WTC11 (cell line): ENCODE measurements around the gene NLGN4X. TPM values are rescaled to one million over a fixed set of nuclear protein-coding genes. Genes with fewer than 3 reads are reported as not detected.

ENCODE experiments used
- ATAC-seq: fragments of 200-7000 bp; cut with Tn5 transposase; 2 replicates; pipeline ENCODE4 v1.10.0; 2021; ENCODE audit warnings: mild to moderate bottlenecking, moderate library complexity
- Bru-seq: library from RNA; stranded (reverse); fragments of 400-500 nt; gene quantifications from one replicate; lab custom pipeline; 2021; lab: Mats Ljungman, UMichigan
- CTCF ChIA-PET: fragments of 300-600 bp; sonication (Branson Sonifier 250); formaldehyde crosslinking; loops from one replicate; lab custom pipeline; 2021; ENCODE audit warnings: antibody characterized with exemption; lab: Charles Lee
- POLR2A ChIA-PET: fragments of 350-600 bp; sonication (Branson Sonifier 250); formaldehyde crosslinking; loops from one replicate; lab custom pipeline; 2021; ENCODE audit warnings: antibody characterized with exemption; lab: Charles Lee
- DNase-seq: peaks from one replicate; pipeline ENCODE4 v3.0.0; 2021; ENCODE audit warnings: low spot score
- H3K27ac Mint-ChIP-seq: 2 replicates; pipeline ENCODE4 v1.8.0; 2021; ENCODE audit warnings: mixed read lengths
- H3K27me3 Mint-ChIP-seq: 2 replicates; pipeline ENCODE4 v1.8.0; 2021; ENCODE audit warnings: low read depth, mild to moderate bottlenecking, moderate library complexity, mixed read lengths
- H3K36me3 Mint-ChIP-seq: 2 replicates; pipeline ENCODE4 v1.8.0; 2021; ENCODE audit warnings: mixed read lengths
- H3K4me1 Mint-ChIP-seq: 2 replicates; pipeline ENCODE4 v1.8.0; 2022; ENCODE audit warnings: mixed read lengths
- H3K4me3 Mint-ChIP-seq: 2 replicates; pipeline ENCODE4 v1.8.0; 2021; ENCODE audit warnings: mild to moderate bottlenecking, moderate library complexity, mixed read lengths
- H3K9me3 Mint-ChIP-seq: 2 replicates; pipeline ENCODE4 v1.8.0; 2021; ENCODE audit warnings: mixed read lengths
- ARID4B ChIP-seq: sonication (generic); formaldehyde crosslinking; IDR thresholded peaks from 2 replicates; pipeline ENCODE4 v1.8.0; 2023; ENCODE audit warnings: missing genetic modification reagents, mild to moderate bottlenecking, borderline replicate concordance
- ATF2 ChIP-seq: sonication (generic); formaldehyde crosslinking; IDR thresholded peaks from 2 replicates; pipeline ENCODE4 v1.8.1; 2022; ENCODE audit warnings: low read depth, missing genetic modification reagents, borderline replicate concordance
- CTCF ChIP-seq: fragments of 200-600 bp; IDR thresholded peaks from 2 replicates; pipeline ENCODE4 v1.8.0; 2022; ENCODE audit warnings: antibody characterized with exemption
- GRHL2 ChIP-seq: fragments of 250-450 bp; sonication (Bioruptor Pico); IDR thresholded peaks from 2 replicates; pipeline ENCODE4 v1.8.0; 2022; ENCODE audit warnings: mild to moderate bottlenecking, moderate library complexity; ENCODE audit not compliant: insufficient replicate concordance, severe bottlenecking
- GTF2I ChIP-seq: fragments of 250-450 bp; sonication (Bioruptor Pico); conservative IDR thresholded peaks from 2 replicates; pipeline ENCODE4 v1.4.0; 2021; ENCODE audit warnings: mild to moderate bottlenecking
- HMGA2 ChIP-seq: fragments of 250-450 bp; sonication (Bioruptor Pico); IDR thresholded peaks from 2 replicates; pipeline ENCODE4 v1.4.0; 2021; ENCODE audit warnings: mild to moderate bottlenecking, moderate library complexity
- IRF2 ChIP-seq: sonication (generic); formaldehyde crosslinking; IDR thresholded peaks from 2 replicates; pipeline ENCODE4 v1.8.0; 2022; ENCODE audit warnings: low read depth, missing genetic modification reagents, borderline replicate concordance
- JAZF1 ChIP-seq: fragments of 250-450 bp; sonication (Bioruptor Pico); IDR thresholded peaks from 2 replicates; pipeline ENCODE4 v1.9.0; 2021; ENCODE audit warnings: moderate library complexity, mild to moderate bottlenecking, inconsistent platforms
- MAX ChIP-seq: sonication (generic); formaldehyde crosslinking; IDR thresholded peaks from 2 replicates; pipeline ENCODE4 v1.8.0; 2022; ENCODE audit warnings: mild to moderate bottlenecking, missing genetic modification reagents
- MXD4 ChIP-seq: fragments of 250-450 bp; sonication (Bioruptor Pico); IDR thresholded peaks from 2 replicates; pipeline ENCODE4 v1.8.0; 2021; ENCODE audit warnings: mild to moderate bottlenecking, moderate library complexity, borderline replicate concordance
- PRRX2 ChIP-seq: fragments of 250-450 bp; sonication (Bioruptor Pico); IDR thresholded peaks from 2 replicates; pipeline ENCODE4 v1.8.0; 2021; ENCODE audit warnings: mild to moderate bottlenecking
- STAT6 ChIP-seq: sonication (generic); formaldehyde crosslinking; conservative IDR thresholded peaks from 2 replicates; pipeline ENCODE4 v1.8.1; 2023; ENCODE audit warnings: mild to moderate bottlenecking, low read depth, missing genetic modification reagents, moderate library complexity
- USF2 ChIP-seq: sonication (generic); formaldehyde crosslinking; IDR thresholded peaks from 2 replicates; pipeline ENCODE4 v1.8.1; 2023; ENCODE audit warnings: mild to moderate bottlenecking, missing genetic modification reagents, moderate library complexity
- ZMAT4 ChIP-seq: fragments of 250-450 bp; sonication (Bioruptor Pico); IDR thresholded peaks from 2 replicates; pipeline ENCODE4 v1.9.0; 2021; ENCODE audit warnings: mild to moderate bottlenecking
- ZNF232 ChIP-seq: sonication (generic); formaldehyde crosslinking; IDR thresholded peaks from 2 replicates; pipeline ENCODE4 v1.8.0; 2022; ENCODE audit warnings: mild to moderate bottlenecking, missing genetic modification reagents
- ZNF416 ChIP-seq: fragments of 250-450 bp; sonication (Bioruptor Pico); IDR thresholded peaks from 2 replicates; pipeline ENCODE4 v1.9.0; 2021; ENCODE audit warnings: mild to moderate bottlenecking, inconsistent platforms
- ZNF423 ChIP-seq: fragments of 250-450 bp; sonication (Bioruptor Pico); IDR thresholded peaks from 2 replicates; pipeline ENCODE4 v2.1.2; 2022; ENCODE audit warnings: mild to moderate bottlenecking, moderate library complexity
- ZNF671 ChIP-seq: fragments of 250-450 bp; sonication (Bioruptor Pico); IDR thresholded peaks from 2 replicates; pipeline ENCODE4 v1.8.0; 2021; ENCODE audit warnings: mild to moderate bottlenecking
- long read RNA-seq, 3 experiments: library from RNA in 1 of 3; library from capped mRNA in 1 of 3; library from polyadenylated mRNA in 1 of 3; unstranded in 2 of 3; stranded (forward) in 1 of 3; transcript quantifications; one replicate each; pipeline ENCODE4 v2.0.0, GENCODE V29; 2021
- total RNA-seq: library from RNA; stranded (reverse); gene quantifications from 3 replicates; pipeline ENCODE4 v1.2.3, GENCODE V29; 2021

Gene NLGN4X
- 53.8 to 66.9 TPM (median 63.3 TPM) in 3 replicates for total RNA-seq
- percentile 87 among the genes with signal in this experiment for Bru-seq, nascent RNA
- long read RNA-seq, experiment 1, full-length matches to known transcripts = 80 of 192 reads
- long read RNA-seq, experiment 1, partial matches to known transcripts = 41 of 192 reads
- long read RNA-seq, experiment 1, other reads (novel, unspliced or antisense) = 71 of 192 reads
- long read RNA-seq, experiment 2, full-length matches to known transcripts = 22 of 99 reads
- long read RNA-seq, experiment 2, partial matches to known transcripts = 21 of 99 reads
- long read RNA-seq, experiment 2, other reads (novel, unspliced or antisense) = 56 of 99 reads
- long read RNA-seq, experiment 3, partial matches to known transcripts = 0 of 5 reads
- long read RNA-seq, experiment 3, other reads (novel, unspliced or antisense) = 5 of 5 reads

- Mint-ChIP-seq H3K4me3 (peak within 1 kb of the TSS; percentile 92), H3K9me3 (no peaks in the 10 kb centered on the region), H3K36me3 (no peaks in the 10 kb centered on the region; the same call in 1 of the 2 replicates), H3K27me3 (peaks cover 2% of the 10 kb centered on the region; the same call in 1 of the 2 replicates), H3K4me1 (peaks cover 22% of the 10 kb centered on the region), H3K27ac (peak within 1 kb of the TSS; percentile 87)
- DNase-seq = peak; percentile 19
- ChIA-PET POLR2A (interaction anchor here (0.6 kb wide), 1 partner anchor 196 kb away, joined by 4 read pairs; no protein-coding TSS in a partner anchor), CTCF (no interaction called here)
- no peak for TF ChIP-seq ARID4B (CRISPR knock-in tag)
- ATAC-seq = peak; percentile 79
Measured at GRCh38 chrX:6228720-6229119, at the start of gene NLGN4X. NLGN4X (minus strand) TSS chrX:6228867; CDS start chrX:6151466, 77,401 bp downstream.

GRCh38 chrX:6266041-6266440 is 37.4 kb upstream of the NLGN4X start:
- no peaks in the 10 kb centered on the region for H3K36me3 Mint-ChIP-seq
- CTCF ChIA-PET = no interaction called here
- POLR2A ChIA-PET = no interaction called here
- H3K27me3 Mint-ChIP-seq = no peaks in the 10 kb centered on the region
- TF ChIP-seq GTF2I (CRISPR knock-in tag) = no peak
- TF ChIP-seq ZNF232 (CRISPR knock-in tag) = no peak
- no peak for TF ChIP-seq ZMAT4 (CRISPR knock-in tag)
- no peak for TF ChIP-seq ZNF423
- TF ChIP-seq MXD4 (CRISPR knock-in tag) = no peak
- no peak for TF ChIP-seq MAX (CRISPR knock-in tag)
- no peak for TF ChIP-seq IRF2 (CRISPR knock-in tag)
- no peak for TF ChIP-seq ZNF671 (CRISPR knock-in tag)
- ATAC-seq = no peak
- H3K27ac Mint-ChIP-seq = no peak overlapping the region
- 0 out of 2 replicates have a peak, but pooled peaks cover 3% of the 10 kb centered on the region for H3K9me3 Mint-ChIP-seq
- no peaks in the 10 kb centered on the region for H3K4me1 Mint-ChIP-seq
- no peak overlapping the region for H3K4me3 Mint-ChIP-seq
- DNase-seq = no peak

GRCh38 chrX:6262959-6263358 is 34.3 kb upstream of the NLGN4X start:
- peaks cover 10% of the 10 kb centered on the region; the same call in 1 of the 2 replicates for H3K9me3 Mint-ChIP-seq
- POLR2A ChIA-PET = no interaction called here
- H3K27ac Mint-ChIP-seq = no peak overlapping the region
- H3K36me3 Mint-ChIP-seq = no peaks in the 10 kb centered on the region; the same call in 1 of the 2 replicates
- H3K27me3 Mint-ChIP-seq = no peaks in the 10 kb centered on the region
- DNase-seq = no peak
- ATAC-seq = no peak
- no peak overlapping the region for H3K4me3 Mint-ChIP-seq
- 0 out of 2 replicates have a peak, but pooled peaks cover 3% of the 10 kb centered on the region for H3K4me1 Mint-ChIP-seq
- CTCF ChIA-PET = no interaction called here
- TF ChIP-seq PRRX2 (CRISPR knock-in tag) (no peak), IRF2 (CRISPR knock-in tag) (no peak), GRHL2 (CRISPR knock-in tag) (no peak), STAT6 (CRISPR knock-in tag) (no peak), JAZF1 (CRISPR knock-in tag) (no peak), ZNF416 (CRISPR knock-in tag) (no peak), HMGA2 (CRISPR knock-in tag) (no peak), ATF2 (CRISPR knock-in tag) (no peak), CTCF (no peak), USF2 (CRISPR knock-in tag) (no peak)
